Endothelial cell of umbilical vein (primary cell): Measurements from ENCODE around the gene CGB2. TPM values are rescaled to one million over a fixed set of nuclear protein-coding genes. Genes with fewer than 3 reads are reported as not detected.
"Not testable (repeated sequence)": the region's sequence is repeated elsewhere in the genome, so short reads cannot be mapped to it uniquely, and the experiment has no call there.

Experiments used
- BruUV-seq: library from RNA; stranded (reverse); fragments of 400-500 nt; replicated peaks from 2 replicates; lab custom pipeline; 2021; lab: Mats Ljungman, UMichigan
- CTCF ChIA-PET: fragments of 300-600, 350-600 bp; sonication (Branson Sonifier 250); formaldehyde crosslinking; loops from one replicate; lab custom pipeline; 2021; ENCODE audit warnings: antibody characterized with exemption, inconsistent platforms; lab: Charles Lee
- POLR2A ChIA-PET: fragments of 300-600, 350-600 bp; sonication (Branson Sonifier 250); formaldehyde crosslinking; loops from one replicate; lab custom pipeline; 2021; ENCODE audit warnings: antibody characterized with exemption, inconsistent platforms; lab: Charles Lee
- DNase-seq: peaks from one replicate; pipeline ENCODE4 v3.0.0-alpha.2; 2011; ENCODE audit warnings: low read depth, low spot score
- FAIRE-seq: peaks from 2 replicates; lab custom pipeline; 2011; peaks lifted over from hg19 to GRCh38; lab: Jason Lieb, UNC
- H2AFZ ChIP-seq: 2 replicates; pipeline ENCODE4 v1.6.0; 2012; ENCODE audit warnings: low read depth, low read length, control low read depth, inconsistent platforms
- H3K27ac ChIP-seq: 2 replicates; pipeline ENCODE4 v1.5.1; 2011; ENCODE audit warnings: low read depth, mild to moderate bottlenecking, control low read depth, low read length, moderate library complexity; ENCODE audit not compliant: insufficient read depth
- H3K27me3 ChIP-seq, 2 experiments: 2 replicates each; pipeline versions ENCODE4 v1.6.0 to v1.6.1; 2011; ENCODE audit warnings: low read length in 2 of 2, mixed read lengths in 1 of 2; ENCODE audit not compliant: control insufficient read depth in 2 of 2, insufficient read depth in 2 of 2
- H3K36me3 ChIP-seq, 2 experiments: 2 replicates in 1 of 2; 3 replicates in 1 of 2; pipeline ENCODE4 v1.5.1; 2011; ENCODE audit warnings: low read length in 2 of 2, mild to moderate bottlenecking in 1 of 2, moderate library complexity in 1 of 2; ENCODE audit not compliant: control insufficient read depth in 2 of 2, insufficient read depth in 2 of 2; ENCODE audit errors: extremely low read depth in 1 of 2
- H3K4me1 ChIP-seq: 3 replicates; pipeline ENCODE4 v1.5.1; 2011; ENCODE audit warnings: mild to moderate bottlenecking, low read length; ENCODE audit not compliant: control insufficient read depth, insufficient read depth; ENCODE audit errors: extremely low read depth
- H3K4me2 ChIP-seq: 2 replicates; pipeline ENCODE4 v1.6.1; 2011; ENCODE audit warnings: low read length, control low read depth, mixed read lengths; ENCODE audit not compliant: insufficient read depth
- H3K4me3 ChIP-seq, 3 experiments: fragments of 200-600 bp in 1 of 3; sonication (generic), shearing (Covaris generic) in 1 of 3; replicated peaks in 1 of 3; 2 replicates each; pipeline ENCODE4 v1.5.1; 2011 to 2016; ENCODE audit warnings: control low read depth in 3 of 3, low read length in 3 of 3, mild to moderate bottlenecking in 2 of 3, inconsistent platforms in 1 of 3, low read depth in 1 of 3, moderate library complexity in 1 of 3; ENCODE audit not compliant: insufficient read depth in 1 of 3
- H3K79me2 ChIP-seq: 2 replicates; pipeline ENCODE4 v1.6.0; 2012; ENCODE audit warnings: low read length, inconsistent platforms; ENCODE audit not compliant: control insufficient read depth, insufficient read depth
- H3K9ac ChIP-seq: replicated peaks from 2 replicates; pipeline ENCODE3; 2011; ENCODE audit warnings: low read length, control low read depth; ENCODE audit not compliant: insufficient read depth; ENCODE audit errors: extremely low read depth
- H3K9me1 ChIP-seq: replicated peaks from 3 replicates; pipeline ENCODE4 v1.6.0; 2011; ENCODE audit warnings: mild to moderate bottlenecking, low read length; ENCODE audit not compliant: control insufficient read depth, insufficient read depth; ENCODE audit errors: extremely low read depth
- H3K9me3 ChIP-seq: replicated peaks from 2 replicates; pipeline ENCODE4 v1.5.1; 2012; ENCODE audit warnings: low read length, inconsistent platforms; ENCODE audit not compliant: control insufficient read depth, insufficient read depth
- H4K20me1 ChIP-seq: replicated peaks from 2 replicates; pipeline ENCODE3; 2011; ENCODE audit warnings: mild to moderate bottlenecking, low read length; ENCODE audit not compliant: control insufficient read depth, insufficient read depth; ENCODE audit errors: extremely low read depth
- CTCF ChIP-seq, 2 donors: IDR thresholded peaks; 1 replicate in 1 of 2; 2 replicates in 1 of 2; pipeline ENCODE4 v1.5.1; 2011; ENCODE audit warnings: low read length in 2 of 2, mild to moderate bottlenecking in 2 of 2, moderate library complexity in 2 of 2, control low read depth in 1 of 2, inconsistent platforms in 1 of 2, low read depth in 1 of 2; ENCODE audit not compliant: insufficient read depth in 1 of 2; ENCODE audit errors: extremely low read depth in 1 of 2
- GATA2 ChIP-seq: IDR thresholded peaks from 2 replicates; pipeline ENCODE4 v1.7.0; 2011; ENCODE audit warnings: low read depth, mild to moderate bottlenecking, moderate library complexity, mixed read lengths, low read length; ENCODE audit not compliant: insufficient read length, insufficient read depth
- POLR2AphosphoS5 ChIP-seq: IDR thresholded peaks from 2 replicates; pipeline ENCODE4 v1.6.1; 2012; ENCODE audit warnings: low read depth, mild to moderate bottlenecking, control low read depth, low read length, moderate library complexity; ENCODE audit not compliant: insufficient read depth
- dilution Hi-C: fragments of 300-500 bp; cut with MboI; formaldehyde crosslinking; loops from one replicate; pipeline ENCODE4 v1.15.0; 2019; ENCODE audit warnings: low sequenced_read_pairs; ENCODE audit not compliant: extremely low pct_ligation_motif_present
- intact Hi-C: fragments of 100-400 bp; cut with micrococcal nuclease; formaldehyde crosslinking; loops from one replicate; pipeline ENCODE4 v1.10.0; 2022
- polyA plus RNA-seq, 4 experiments: library from polyadenylated mRNA; depleted of rRNA in 3 of 4; stranded (reverse) in 3 of 4; unstranded in 1 of 4; fragments of >200 nt; gene quantifications; 2 replicates each; pipeline versions ENCODE4 v1.2.1 to v1.2.3, GENCODE V29; 2011 to 2012; ENCODE audit warnings: missing spikeins in 1 of 4
- total RNA-seq: library from RNA; stranded (reverse); gene quantifications from 2 replicates; pipeline ENCODE4 v1.2.3, GENCODE V29; 2021

The CGB2 gene
- total and polyA plus RNA-seq, 2 donors (not counting 3 experiments of a cell fraction or from before 2014, with no cell fraction given), result not detected

GRCh38 chr19:49056101-49056901 is 24.6 kb downstream of the CGB2 start:
- BruUV-seq, result no TSS peak
- H3K9me1 ChIP-seq, result no peaks in the 10 kb centered on the region
- H4K20me1 ChIP-seq, result no peaks in the 10 kb centered on the region
- DNase-seq (peak; percentile 62), FAIRE-seq (peak; percentile 82)
- H3K4me1 ChIP-seq, result peaks cover 11% of the 10 kb centered on the region
- TF ChIP-seq POLR2AphosphoS5 (no peak), GATA2 (no peak), CTCF (IDR thresholded peaks at IDR 0.05; ENCODE audit: extremely low read depth in 1 of 2, insufficient read depth in 1 of 2, low read depth in 1 of 2, low read length in 2 of 2) (peak; percentile 13 to 41)
- CTCF ChIA-PET, result interaction anchor here (0.9 to 1.8 kb wide), 10 partner anchors 13 to 152 kb away, joined by 3 to 9 read pairs (median 4); partner anchors contain the start of genes GYS1 and RUVBL2
- dilution Hi-C loops, result no loop called here
- H3K27ac ChIP-seq, result no peak overlapping the region
- peak overlapping the region; percentile 30 to 55 (median 46) for H3K4me3 ChIP-seq
- no peaks in the 10 kb centered on the region for H3K36me3 ChIP-seq
- no peaks in the 10 kb centered on the region for H3K9me3 ChIP-seq
- H3K4me2 ChIP-seq, result peak overlapping the region; percentile 66
- POLR2A ChIA-PET, result no interaction called here
- H2AFZ ChIP-seq, result peak overlapping the region; percentile 91
- H3K9ac ChIP-seq, result no peak overlapping the region
- intact Hi-C loops, result no loop called here
- H3K27me3 ChIP-seq, result no peaks in the 10 kb centered on the region
- H3K79me2 ChIP-seq, result no peaks in the 10 kb centered on the region

- intact Hi-C loops, result loop anchor here (1.0 kb wide), 1 partner anchor 10 kb away; no protein-coding TSS in a partner anchor
- H3K27ac ChIP-seq, H3K27me3 ChIP-seq, BruUV-seq, H3K9ac ChIP-seq, H4K20me1 ChIP-seq, DNase-seq, dilution Hi-C loops, H3K79me2 ChIP-seq, H3K9me3 ChIP-seq, FAIRE-seq, H3K9me1 ChIP-seq, POLR2A ChIA-PET, H3K36me3 ChIP-seq: not testable (repeated sequence)
- H2AFZ ChIP-seq, result peak overlapping the region; percentile 91
- CTCF ChIA-PET, result interaction anchor here (0.8 to 1.8 kb wide), 10 partner anchors 10 to 168 kb away, joined by 3 to 9 read pairs (median 4); no protein-coding TSS in a partner anchor
- peak overlapping the region in 2 of 3 experiments; percentile 30 to 55 for H3K4me3 ChIP-seq
- H3K4me2 ChIP-seq, result peak overlapping the region; percentile 66
- H3K4me1 ChIP-seq, result peaks cover 11% of the 10 kb centered on the region
Observed at GRCh38 chr19:49056902-49057596, 25.4 kb downstream of the CGB2 start.
